Measurements from ENCODE around the gene CAMK1D. TPM values are rescaled to one million over a fixed set of nuclear protein-coding genes. Genes with fewer than 3 reads are reported as not detected.

The CAMK1D gene
- total and polyA plus RNA-seq, 2 of the 8 experiments (the other 6 are each of a cell fraction or from before 2014, with no cell fraction given) = 3.5 to 10.6 TPM

- no peak overlapping the region for H4K5ac ChIP-seq (ENCODE audit: insufficient read length, low read depth, low read length)
- peak in 1 of 2 experiments; percentile 20 for DNase-seq (ENCODE audit: low read depth in 1 of 2, low spot score in 2 of 2)
- H2AFZ ChIP-seq (ENCODE audit: low read length) = no peak overlapping the region
- TF ChIP-seq USF2 (IDR thresholded peaks at IDR 0.05; ENCODE audit: low read length) (no peak), GTF2F1 (IDR thresholded peaks at IDR 0.05; ENCODE audit: borderline replicate concordance, low read depth, low read length) (no peak)
- no peak overlapping the region for H3K27ac ChIP-seq (ENCODE audit: low read depth, low read length)
- no peak overlapping the region for H3K18ac ChIP-seq (ENCODE audit: extremely low read depth, low read length)
- no peak overlapping the region for H2BK120ac ChIP-seq (replicated peaks; ENCODE audit: low read depth, low read length)
- no peak for FAIRE-seq
- no peak overlapping the region for H2BK12ac ChIP-seq (ENCODE audit: low read depth, low read length)
- no peak overlapping the region for H3K4me3 ChIP-seq (ENCODE audit: extremely low read depth in 1 of 4, insufficient read depth in 2 of 4, low read depth in 3 of 4, low read length in 4 of 4)
- CTCF ChIA-PET (ENCODE audit: partially characterized antibody) = interaction anchor here (0.7 to 2.0 kb wide), 5 partner anchors 11 to 329 kb away, joined by 3 to 5 read pairs (median 3); no protein-coding TSS in a partner anchor
- H3K56ac ChIP-seq (replicated peaks; ENCODE audit: insufficient read length, low read depth, low read length) = no peak overlapping the region
- H4K8ac ChIP-seq (ENCODE audit: extremely low read depth, insufficient read depth, low read length) = no peak overlapping the region
- H4K20me1 ChIP-seq (replicated peaks in 1 of 2; ENCODE audit: control insufficient read depth in 1 of 2, insufficient read depth in 2 of 2, low read length in 2 of 2) = no peaks in the 10 kb centered on the region
- POLR2A ChIA-PET (ENCODE audit: partially characterized antibody) = no interaction called here
- no peak overlapping the region for H3K4me2 ChIP-seq (ENCODE audit: insufficient read depth in 1 of 2, low read depth in 2 of 2, low read length in 2 of 2)
- H3K14ac ChIP-seq (ENCODE audit: insufficient read length) = no peak overlapping the region
- no peak overlapping the region for H3K4ac ChIP-seq (replicated peaks; ENCODE audit: insufficient read length, low read depth, low read length)
- H2BK20ac ChIP-seq (ENCODE audit: low read length) = no peak overlapping the region
- no peaks in the 10 kb centered on the region for H3K79me1 ChIP-seq (ENCODE audit: low read depth, low read length)
- H3K27me3 ChIP-seq (replicated peaks in 1 of 4; ENCODE audit: control insufficient read depth in 3 of 4, extremely low read depth in 1 of 4, insufficient read depth in 3 of 4, low read length in 3 of 4) = no peaks in the 10 kb centered on the region
- H4K91ac ChIP-seq (replicated peaks; ENCODE audit: insufficient read length, low read length) = no peak overlapping the region
- no peak overlapping the region for H2AK5ac ChIP-seq (ENCODE audit: low read depth, low read length)
- no peak overlapping the region for H3K9ac ChIP-seq (replicated peaks in 1 of 4; ENCODE audit: extremely low read depth in 1 of 4, low read depth in 3 of 4, low read length in 3 of 4)
- H3K4me1 ChIP-seq (replicated peaks in 1 of 4; ENCODE audit: control insufficient read depth in 3 of 4, insufficient read depth in 4 of 4, low read length in 3 of 4) = no peaks in the 10 kb centered on the region
- no peak overlapping the region for H2BK15ac ChIP-seq (ENCODE audit: low read length)
- 85% methylated on average over 9 of the region's 9 CpGs; no CpG with 5 or more reads in 1 of the 2 experiments for WGBS, 2 experiments (ENCODE audit: extremely low coverage in 1 of 2, insufficient coverage in 1 of 2, insufficient read length in 1 of 2, insufficient replicate concordance in 2 of 2, low coverage in 1 of 2, low lambda C conversion rate in 2 of 2, missing lambda C conversion rate in 1 of 2)
- H3K79me2 ChIP-seq (ENCODE audit: control insufficient read depth in 1 of 2, insufficient read depth in 2 of 2, low read length in 2 of 2) = no peaks in the 10 kb centered on the region
- H2BK5ac ChIP-seq (ENCODE audit: low read depth, low read length) = no peak overlapping the region
- H3K23ac ChIP-seq (ENCODE audit: insufficient read length) = no peak overlapping the region
- no peaks in the 10 kb centered on the region for H3K23me2 ChIP-seq (ENCODE audit: low read depth, low read length)
- no peaks in the 10 kb centered on the region for H3K9me3 ChIP-seq (ENCODE audit: insufficient read depth in 2 of 2, low read depth in 1 of 2, low read length in 1 of 2)
- H3K36me3 ChIP-seq (ENCODE audit: control insufficient read depth in 2 of 4, insufficient read depth in 4 of 4, low read length in 3 of 4) = no peaks in the 10 kb centered on the region
Observed at GRCh38 chr10:12699781-12700556, 350.6 kb downstream of the CAMK1D start.

All from H1 (cell line).